Midbrain (tissue), 1 donor: ENCODE measurements around the gene CHCHD3.
"Not testable (repeated sequence)": the region's sequence is repeated elsewhere in the genome, so short reads cannot be mapped to it uniquely, and the experiment has no call there.

Experiments
- DNase-seq: peaks from one replicate; lab custom pipeline; 2025; lab: John Stamatoyannopoulos, UW

The CHCHD3 gene

DNA sequence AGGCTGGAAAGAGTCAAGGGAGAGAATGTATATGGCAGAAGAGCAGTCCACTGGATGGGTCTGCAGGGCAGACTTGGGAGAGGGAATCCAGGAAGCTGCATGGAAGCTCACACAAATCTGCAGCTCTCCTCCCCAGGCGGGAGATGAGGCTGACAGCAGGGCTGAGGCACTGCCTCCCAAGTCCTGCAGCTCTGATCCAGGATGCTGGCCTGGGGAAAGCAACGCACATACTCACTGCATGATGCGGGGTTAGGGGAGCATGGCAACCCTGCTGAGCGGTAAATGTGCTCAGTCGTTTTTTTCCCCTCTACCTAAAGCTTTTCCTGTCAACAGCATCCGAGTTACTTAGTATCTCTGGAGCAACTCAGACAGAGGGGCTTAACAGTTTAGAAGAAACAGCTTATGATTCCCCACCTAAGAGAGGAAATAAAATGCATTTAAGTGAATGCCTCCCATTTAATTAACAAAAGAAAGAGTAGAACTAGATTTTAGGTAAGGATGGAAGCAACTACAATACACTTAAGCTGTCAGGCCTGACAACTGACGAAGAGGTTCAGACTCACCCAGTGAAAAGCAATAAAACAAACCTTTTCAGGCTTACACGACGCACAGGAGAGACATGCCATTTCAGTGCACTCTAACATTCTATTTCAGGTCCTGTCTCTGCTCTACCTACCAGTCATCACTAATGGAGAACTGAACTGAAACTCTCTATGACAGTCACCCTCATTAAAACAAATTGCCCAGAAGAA is 37.0 kb downstream of the CHCHD3 start:
- DNase-seq, result no peak

DNA sequence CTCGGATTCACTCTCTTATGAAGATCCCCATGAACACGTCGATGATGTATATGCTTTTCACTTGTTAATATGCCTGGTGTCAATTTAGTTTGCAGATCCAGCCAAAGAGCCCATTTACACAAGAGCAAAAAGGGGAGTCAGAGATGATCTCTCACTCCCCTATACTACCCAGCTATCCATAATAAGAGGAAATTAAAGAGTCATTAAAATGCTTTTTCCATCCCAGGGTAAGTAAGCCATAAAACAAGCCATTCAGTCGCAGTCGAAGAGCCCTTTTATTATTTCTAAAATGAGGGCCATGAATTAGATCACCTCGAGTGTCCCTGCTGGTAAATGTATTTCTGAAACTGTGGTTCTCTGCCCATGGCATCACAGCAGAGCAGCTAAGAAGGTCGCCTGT is 41.2 kb downstream of the CHCHD3 start:
- DNase-seq, result no peak

DNA sequence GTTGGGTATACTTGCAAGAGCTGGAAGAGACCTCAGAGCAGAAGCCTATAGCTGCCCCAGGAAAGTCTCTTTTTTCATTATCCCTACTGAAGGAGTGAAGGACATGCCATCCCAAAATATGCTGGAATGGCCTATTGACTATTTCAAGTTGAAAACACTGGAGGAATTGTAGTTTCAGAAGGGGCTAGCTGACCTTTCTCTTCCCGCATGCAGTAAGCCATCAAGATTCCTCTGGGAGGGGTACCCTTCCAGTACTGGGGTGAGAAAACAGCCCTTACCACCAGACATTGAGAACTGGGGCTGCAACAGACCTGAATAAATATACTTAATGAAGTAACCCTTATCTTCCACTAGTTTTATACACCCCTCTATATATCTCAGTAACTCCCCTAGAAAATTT is 41.7 kb downstream of the CHCHD3 start:
- DNase-seq, result no peak

DNA sequence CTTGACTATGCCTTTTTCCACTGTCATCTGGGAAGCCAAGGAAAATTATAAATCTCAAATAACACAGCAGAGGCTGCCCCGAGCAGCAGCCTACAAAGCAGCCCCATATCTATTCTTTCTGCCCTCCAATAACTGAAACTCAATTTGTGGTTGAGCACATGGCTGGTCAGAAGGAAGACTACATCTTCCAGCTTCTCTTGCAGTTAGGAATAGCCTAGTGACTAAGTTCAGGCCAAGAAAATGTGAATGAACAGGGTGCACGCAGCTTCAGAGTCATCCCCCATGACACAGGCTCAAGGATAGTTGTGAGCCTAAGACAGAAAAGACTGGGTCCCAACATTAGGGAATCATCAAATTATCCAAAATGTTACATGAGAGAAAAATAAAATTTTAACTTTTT is 42.3 kb downstream of the CHCHD3 start:
- DNase-seq, result no peak

DNA sequence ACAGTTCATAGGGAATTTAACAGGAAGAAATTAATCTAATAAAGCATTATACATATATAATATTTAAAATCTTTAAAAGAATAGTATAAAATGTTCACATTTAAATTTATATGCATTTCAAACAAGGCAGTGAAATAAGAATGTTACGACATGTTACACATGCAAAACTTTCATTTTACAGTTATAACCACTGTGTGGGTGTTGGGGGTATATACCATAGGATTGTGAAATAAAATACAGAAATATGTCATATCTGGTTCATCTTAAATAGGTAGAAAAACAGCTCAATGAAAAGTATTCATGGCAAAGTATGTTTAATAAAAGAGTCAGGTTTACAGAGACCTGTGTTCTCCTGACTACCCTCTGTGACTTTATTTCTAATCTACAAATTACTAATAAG is 45.6 kb downstream of the CHCHD3 start:
- DNase-seq, result no peak

DNA sequence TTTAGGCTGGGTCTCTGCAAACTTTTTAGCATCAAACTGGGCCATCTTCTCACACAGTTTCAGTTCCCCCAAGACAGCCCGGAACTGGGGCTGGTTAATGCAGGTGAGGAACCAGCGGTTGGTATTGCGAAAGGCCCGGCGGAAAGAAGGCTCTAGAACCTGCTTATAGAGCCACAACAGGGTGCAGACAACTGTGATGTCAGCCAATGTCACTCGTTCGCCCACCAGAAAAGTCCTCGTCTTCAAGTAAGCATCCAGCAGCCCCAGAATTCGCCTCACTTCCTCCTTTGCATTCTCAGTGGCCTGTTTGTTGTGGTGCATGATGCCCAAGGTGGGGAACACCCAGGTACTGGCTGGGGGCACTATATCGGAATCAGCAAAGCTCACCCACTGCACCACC is 46.6 kb downstream of the CHCHD3 start:
- DNase-seq, result not testable (repeated sequence)

DNA sequence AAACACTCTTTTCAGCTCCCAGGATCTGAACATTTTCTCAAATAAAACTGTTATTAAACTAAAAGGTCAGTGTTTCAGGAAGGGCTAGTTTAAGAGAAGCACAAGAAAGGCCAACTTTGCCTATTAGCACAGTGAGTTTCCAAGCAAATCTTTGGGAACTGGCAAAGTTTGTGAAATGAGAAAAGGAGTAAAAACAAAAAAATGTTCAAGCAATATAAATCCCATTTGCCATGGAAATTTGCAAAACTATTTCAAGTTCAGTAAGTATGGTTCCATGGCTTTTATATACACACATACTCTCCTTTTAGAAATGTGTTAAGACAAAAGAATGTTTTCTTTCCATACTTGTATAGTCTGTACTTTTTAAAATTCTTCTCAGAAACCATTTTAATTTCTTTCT is 51.5 kb downstream of the CHCHD3 start:
- no peak for DNase-seq

DNA sequence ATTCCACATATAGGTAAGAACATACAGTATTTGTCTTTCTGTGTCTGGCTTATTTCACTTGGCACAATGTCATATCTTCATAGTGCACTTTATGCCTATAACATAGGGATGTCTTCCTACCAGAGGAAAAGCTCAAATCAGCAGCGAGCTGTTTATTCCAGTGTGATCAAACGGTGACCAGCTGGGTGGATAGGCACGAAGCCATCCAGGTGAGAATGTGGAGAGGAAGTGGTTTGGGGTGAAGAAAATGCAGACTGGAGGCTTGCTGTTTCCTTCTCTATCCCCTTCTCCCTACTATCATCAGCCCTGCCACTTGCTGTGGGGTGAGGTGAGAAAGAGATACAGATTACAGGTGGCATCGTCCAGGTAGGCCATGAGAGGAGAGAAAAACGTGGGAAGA is 52.4 kb downstream of the CHCHD3 start:
- DNase-seq, result no peak

DNA sequence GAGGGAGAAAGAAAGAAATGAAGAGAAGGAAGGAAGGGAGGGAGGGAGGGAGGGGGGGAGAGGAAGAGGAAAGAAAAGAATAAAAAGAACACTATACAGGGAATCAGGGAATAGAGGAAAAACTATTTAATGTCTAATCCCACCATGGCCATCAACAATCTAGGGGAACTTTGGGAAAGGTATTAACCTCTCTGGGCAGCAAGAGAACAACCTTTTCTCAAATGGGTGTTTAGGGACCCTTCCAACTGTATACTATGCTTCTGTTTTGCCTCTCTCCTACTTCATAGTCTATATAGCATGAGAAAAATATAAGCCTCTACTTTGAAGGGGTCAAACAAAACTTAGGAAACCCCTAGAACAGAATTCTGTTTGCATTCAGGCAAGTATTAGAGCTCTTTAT is 54.5 kb downstream of the CHCHD3 start:
- no peak for DNase-seq

DNA sequence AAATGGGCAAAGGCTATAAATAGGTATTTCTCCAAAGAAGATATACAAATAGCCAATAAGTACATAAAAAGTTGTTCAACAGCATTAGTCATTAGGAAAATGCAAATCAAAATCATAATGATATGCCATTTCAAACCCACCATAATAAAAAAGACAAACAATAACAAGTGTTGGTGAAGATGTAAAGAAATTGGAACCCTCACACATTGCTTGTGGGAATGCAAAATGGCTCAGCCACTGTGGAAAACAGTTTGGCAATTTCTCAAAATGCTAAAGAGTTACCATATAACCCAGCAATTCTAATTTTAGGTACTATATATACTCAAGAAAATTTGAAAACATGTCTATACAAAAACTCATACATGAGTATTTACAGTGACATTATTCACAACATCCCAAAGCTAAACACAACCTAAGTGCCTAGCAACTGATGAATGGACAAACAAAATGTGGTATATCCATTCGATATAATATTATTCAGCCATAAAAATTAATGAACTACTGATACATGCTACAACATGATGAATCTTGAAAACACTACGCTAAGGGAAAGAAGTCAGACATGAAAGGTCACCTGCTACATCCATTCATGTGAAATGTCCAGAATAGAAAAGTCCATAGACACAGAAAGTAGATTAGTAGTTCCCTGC is 55.6 kb downstream of the CHCHD3 start:
- no peak for DNase-seq

DNA sequence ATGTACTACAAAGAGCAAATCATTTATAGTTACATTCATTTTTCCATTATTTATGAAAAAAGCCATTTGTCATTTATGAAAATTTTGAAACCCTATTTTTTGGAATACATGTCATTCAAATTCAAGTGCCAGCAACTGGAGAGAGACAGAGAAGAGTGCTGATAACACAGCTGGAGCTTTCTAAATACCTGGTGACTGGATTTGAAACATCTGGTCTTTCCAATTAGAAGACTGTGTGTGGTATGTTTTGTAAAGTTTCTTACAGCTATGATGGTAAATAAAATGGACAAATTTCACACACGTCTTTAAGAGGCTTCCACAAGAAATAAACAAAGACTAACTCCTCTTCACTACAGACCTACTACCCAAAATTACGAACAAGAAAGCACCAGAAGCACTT is 56.8 kb downstream of the CHCHD3 start:
- no peak for DNase-seq

DNA sequence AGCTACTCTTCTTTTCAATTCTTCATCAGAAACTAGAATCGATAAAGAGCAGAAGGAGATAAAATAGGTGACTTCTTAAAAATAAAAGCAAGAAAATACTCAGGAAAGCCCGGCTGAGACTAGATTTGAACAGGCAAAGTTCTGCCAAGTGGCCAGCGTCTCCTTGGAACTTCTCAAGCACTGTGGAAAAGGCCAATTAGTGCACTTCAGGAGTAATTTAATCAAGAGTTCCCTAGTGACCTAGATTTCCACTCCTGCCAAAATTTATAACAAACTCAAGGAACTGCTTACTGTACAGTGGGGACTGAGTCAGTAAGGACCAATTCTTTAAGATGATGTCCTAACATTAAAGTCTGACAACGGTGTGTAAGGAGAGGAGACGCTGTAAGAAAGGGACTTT is 57.3 kb downstream of the CHCHD3 start:
- no peak for DNase-seq

DNA sequence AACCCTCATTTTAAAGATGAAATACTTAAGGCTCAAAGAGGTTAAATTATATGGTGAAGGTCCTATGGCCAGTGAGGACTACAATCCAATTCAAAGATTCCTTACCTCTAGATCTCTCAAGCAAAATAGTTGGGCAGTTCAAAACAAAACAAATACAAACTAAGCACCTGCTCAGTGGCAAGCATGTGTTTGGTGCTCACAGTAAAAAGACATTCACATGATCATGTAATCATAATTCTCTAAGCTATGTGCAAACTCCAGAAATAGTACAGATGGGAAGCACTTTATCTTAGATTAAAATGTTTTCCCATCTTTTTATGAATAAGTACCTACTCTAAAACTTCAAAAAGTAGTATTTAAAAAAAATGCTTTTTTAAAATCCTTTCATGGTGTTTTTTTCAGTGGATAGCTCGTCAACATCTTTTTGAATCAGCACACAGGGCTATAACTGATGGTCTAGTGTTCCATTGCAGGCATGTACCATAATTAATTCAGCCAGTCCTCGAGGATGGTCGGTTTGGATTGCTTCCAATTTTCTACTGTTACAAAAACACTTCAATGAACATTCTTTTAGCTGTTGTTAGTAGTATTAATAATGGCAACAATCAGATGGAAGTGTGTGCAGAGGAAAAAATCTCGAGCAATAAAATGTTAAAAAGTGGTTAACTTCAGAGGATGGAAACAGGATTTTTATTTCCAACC is 58.4 kb downstream of the CHCHD3 start:
- DNase-seq, result no peak

DNA sequence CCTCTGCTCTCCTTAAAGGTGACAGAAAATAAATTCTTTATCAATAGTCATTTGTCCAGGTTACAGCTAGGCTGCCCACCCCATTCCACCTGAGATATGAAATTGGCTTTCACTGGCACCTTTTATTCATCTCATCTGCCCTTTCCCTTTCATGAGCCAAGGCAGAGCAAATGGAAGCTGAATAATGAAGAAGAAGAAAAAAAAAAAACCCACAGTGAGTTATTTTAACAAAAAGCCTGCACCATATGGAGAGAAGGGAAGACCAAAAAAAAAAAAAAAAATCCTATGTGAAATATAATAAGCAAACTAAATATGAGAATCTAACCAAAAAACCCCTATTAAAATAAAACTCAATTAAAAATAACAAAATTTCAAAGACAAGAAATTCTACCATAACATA is 59.2 kb downstream of the CHCHD3 start:
- DNase-seq, result no peak

DNA sequence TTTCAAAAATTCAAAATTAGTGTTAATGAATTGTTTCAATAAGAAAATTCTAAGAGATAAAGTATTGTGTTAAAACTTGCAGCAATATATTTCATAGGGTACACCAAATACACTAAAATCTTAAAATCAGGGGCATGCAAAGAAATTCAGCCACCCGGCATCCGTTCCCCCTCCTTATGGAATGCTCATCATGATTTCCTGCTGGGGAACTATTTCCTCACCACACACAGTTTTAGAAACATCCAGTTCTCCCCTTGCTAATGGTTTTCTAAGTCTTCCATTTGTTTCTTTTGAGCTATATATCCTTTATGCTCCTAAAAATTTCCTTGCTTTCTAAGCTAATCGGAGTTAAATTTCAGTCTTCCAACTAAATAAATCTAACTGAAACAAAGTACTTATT is 60.7 kb downstream of the CHCHD3 start:
- DNase-seq, result no peak

DNA sequence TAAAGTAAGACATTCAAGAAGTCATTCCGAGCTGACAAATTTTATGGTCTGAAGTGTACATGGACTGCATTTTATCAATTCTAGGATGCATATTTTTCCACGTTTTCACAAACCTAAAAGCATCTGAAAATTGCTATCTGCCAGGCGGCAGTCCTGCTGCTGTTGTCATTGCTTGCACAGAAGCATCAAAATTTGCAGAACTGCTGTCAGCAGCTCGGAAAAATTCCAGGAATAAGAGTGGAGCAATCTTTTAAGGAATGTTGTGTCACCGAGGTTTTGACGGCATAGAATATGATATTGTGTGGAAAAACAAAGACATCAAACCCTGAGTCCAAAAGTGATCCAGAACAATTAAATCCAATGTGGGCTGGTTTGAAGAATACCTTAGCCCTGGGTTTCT is 61.4 kb downstream of the CHCHD3 start:
- no peak for DNase-seq

DNA sequence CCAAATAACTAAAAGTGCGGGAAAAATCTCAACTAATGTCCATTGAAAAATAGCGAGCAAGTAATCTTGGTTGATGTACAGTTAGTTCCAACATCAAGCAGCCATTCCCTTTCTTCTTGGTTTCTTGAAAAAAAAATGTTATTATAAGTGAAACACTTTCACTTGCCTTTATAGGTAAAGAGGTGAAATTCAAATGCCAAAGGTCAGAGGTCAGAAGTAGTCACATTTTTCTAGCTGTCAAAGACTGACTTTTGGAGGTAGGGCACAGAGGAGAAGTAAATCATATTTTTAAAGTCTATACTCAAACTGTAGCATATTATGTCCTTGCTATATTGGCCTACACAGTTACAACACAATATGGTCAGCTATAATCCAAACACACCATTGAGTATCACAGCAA is 62.3 kb downstream of the CHCHD3 start:
- no peak for DNase-seq

DNA sequence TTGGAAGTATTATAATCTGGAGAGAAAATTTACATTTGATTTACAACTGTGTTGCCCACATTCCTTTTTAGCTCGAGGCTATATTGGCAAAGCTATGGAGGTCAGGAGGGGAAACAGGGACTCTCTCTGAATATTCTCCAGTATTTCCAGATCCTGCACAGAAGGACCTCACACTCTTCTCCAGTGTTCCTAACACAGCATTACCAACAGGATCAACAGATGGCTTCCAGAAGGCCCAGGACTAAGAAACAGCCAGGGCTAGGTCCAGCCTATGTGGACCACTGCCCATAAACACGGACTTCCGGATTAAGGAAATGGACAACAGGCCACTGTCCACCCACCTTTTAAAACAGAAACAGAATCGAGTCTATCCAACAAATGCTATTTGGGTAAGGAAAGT is 65.3 kb downstream of the CHCHD3 start:
- no peak for DNase-seq

DNA sequence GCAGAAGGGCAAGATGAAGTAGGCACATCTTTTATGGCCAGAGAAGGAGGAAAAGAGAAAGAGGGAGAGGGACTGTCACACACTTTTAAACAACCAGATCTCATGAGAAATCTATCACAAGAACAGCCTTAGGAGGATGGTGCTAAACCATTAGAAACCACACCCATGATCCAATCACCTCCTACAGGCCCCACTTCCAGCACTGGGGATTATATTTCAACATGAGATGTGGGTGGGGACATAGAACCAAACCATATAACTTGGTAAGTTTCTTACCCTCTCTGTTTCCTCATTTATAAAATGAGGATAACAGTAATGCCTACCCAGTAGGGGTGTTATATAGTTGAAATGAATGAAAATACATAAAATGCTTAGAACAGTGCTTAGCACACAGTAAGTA is 66.0 kb downstream of the CHCHD3 start:
- no peak for DNase-seq

DNA sequence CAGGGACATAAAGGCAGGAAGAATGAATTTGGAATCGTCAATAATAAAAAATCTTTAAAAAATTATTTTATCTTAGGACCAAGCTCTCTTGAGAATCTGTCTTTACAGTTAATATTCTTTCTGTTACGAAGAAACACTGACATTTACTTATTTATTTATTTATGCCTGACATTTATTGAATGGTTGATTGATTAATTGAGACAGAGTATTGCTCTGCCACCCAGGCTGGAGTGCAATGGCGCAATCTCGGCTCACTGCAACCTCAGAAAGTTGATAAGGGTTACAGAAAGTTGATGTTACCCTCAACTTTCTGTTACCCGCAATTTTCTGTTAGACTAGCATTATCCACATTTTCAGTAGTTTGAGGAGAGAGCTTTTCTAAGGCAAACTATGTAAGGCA is 70.1 kb downstream of the CHCHD3 start:
- DNase-seq, result no peak

DNA sequence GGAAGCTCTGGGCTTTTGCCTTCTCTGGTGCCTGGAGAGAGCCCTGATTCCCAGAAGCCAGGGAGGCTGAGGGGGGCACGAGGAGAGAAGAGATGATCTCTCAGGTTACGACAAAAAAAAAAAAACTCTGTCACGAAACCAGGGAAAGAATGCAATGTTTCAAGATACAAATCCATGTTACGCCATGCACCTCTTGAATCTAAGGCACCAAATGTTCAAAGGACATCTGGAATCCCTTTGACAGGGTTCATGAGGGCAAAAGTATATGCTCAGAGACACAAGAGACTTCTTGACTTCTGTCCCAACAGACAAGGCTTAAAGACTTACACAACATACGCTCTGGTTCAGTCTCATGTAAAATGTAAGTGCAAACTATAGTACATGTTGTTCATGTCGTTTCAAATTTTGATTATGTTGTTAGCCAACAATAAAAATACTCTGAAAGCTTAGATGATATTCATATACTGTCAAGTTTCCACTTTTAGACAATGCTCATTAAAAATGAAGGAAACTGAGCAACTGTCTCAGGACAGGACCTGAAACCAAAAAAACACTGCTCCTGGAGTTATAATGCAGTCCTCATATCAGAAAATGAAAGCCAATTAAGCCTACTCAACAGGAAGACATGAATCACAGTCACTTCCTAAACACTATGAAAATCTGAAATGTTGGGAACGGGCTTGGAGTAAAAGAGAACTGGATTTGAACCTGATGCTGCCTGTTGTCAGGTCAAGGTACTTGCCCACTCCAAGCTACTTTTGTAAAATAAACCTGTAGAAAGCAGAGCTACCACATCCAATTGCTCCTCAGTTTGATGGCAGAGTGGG is 72.3 kb downstream of the CHCHD3 start:
- no peak for DNase-seq

DNA sequence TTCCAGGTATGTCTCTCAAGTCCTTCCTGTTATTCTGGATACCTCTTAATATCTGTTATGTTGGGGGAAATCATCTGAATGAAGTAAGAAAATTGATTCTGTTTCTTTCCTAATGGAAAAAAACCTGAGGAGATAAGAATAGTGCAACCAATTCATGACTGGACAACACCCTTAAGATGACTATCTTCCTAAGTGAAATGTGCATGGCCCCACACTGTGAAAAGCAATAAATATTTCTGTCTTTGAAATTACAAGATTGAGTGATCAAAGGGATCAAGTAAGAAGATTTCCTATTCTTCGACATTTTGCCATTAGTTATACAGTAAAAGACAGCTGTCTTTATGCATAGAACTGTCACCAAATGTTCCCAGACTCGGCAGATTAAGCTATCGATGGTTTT is 73.9 kb downstream of the CHCHD3 start:
- no peak for DNase-seq
